Heart right ventricle (tissue), 16 donors: ENCODE measurements around the gene MVD. TPM values are rescaled to one million over a fixed set of nuclear protein-coding genes. Genes with fewer than 3 reads are reported as not detected.

ENCODE experiments used
- ATAC-seq, 8 donors: fragments of 200-7000 bp; cut with Tn5 transposase; one replicate each; pipeline ENCODE4 v1.9.1; 2020; ENCODE audit warnings: mild to moderate bottlenecking in 8 of 8, moderate library complexity in 8 of 8, moderate number of reproducible peaks in 1 of 8
- DNase-seq, 2 donors: peaks; one replicate each; pipeline ENCODE4 v3.0.0-alpha.2; 2020
- H3K27ac ChIP-seq, 10 donors: fragments of 200-600 bp; sonication (generic) in 2 of 10; one replicate each; pipeline versions ENCODE4 v1.5.0 to v1.8.0; 2020 to 2022; ENCODE audit warnings: mild to moderate bottlenecking in 3 of 10
- H3K27me3 ChIP-seq, 7 donors: fragments of 200-600 bp; one replicate each; pipeline ENCODE4 v1.8.0; 2021 to 2022; ENCODE audit warnings: mild to moderate bottlenecking in 2 of 7
- H3K36me3 ChIP-seq, 9 donors: fragments of 200-600 bp; sonication (generic) in 1 of 9; one replicate each; pipeline versions ENCODE4 v1.5.0 to v1.8.0; 2020 to 2022; ENCODE audit warnings: mild to moderate bottlenecking in 2 of 9
- H3K4me1 ChIP-seq, 9 donors: fragments of 200-600 bp; sonication (generic) in 1 of 9; one replicate each; pipeline versions ENCODE4 v1.5.0 to v1.8.0; 2020 to 2022; ENCODE audit warnings: mild to moderate bottlenecking in 4 of 9
- H3K4me3 ChIP-seq, 10 donors: fragments of 200-600 bp; sonication (generic) in 2 of 10; one replicate each; pipeline versions ENCODE4 v1.5.0 to v1.8.0; 2020 to 2022; ENCODE audit warnings: mild to moderate bottlenecking in 7 of 10, moderate library complexity in 2 of 10
- H3K9me3 ChIP-seq, 11 donors: fragments of 200-600 bp in 10 of 11; sonication (generic) in 2 of 11; one replicate each; pipeline versions ENCODE4 v1.5.0 to v1.8.0; 2013 to 2022; ENCODE audit warnings: mild to moderate bottlenecking in 2 of 11, control low read depth in 1 of 11, moderate library complexity in 1 of 11
- WGBS, 2 donors: extraction: QIAGEN DNeasy Blood & Tissue Kit; methylation state at CpG; one replicate each; pipeline ENCODE4 v1.1.7; 2013; ENCODE audit warnings: inconsistent platforms in 1 of 2; 5-methylcytosine and 5-hydroxymethylcytosine counted together
- intact Hi-C, 10 donors: fragments of 100-400 bp; cut with DNase I; formaldehyde crosslinking; loops; one replicate each; pipeline versions ENCODE4 v1.11.1 to v1.14.2; 2022
- polyA plus RNA-seq, 2 donors: library from polyadenylated mRNA; stranded (reverse); fragments of 200-250 nt; gene quantifications; one replicate each; pipeline ENCODE4 v1.2.3, GENCODE V29; 2013
- total RNA-seq, 10 donors: library from RNA; stranded (reverse); fragmentation: NEBNext Ultra II Directional in 3 of 10; extraction: Animal tissue kit (Norgen Biotek cat#: 25700) in 3 of 10; gene quantifications; one replicate each; pipeline versions ENCODE4 v1.2.1 to v1.2.4, GENCODE V29; 2021 to 2023
- TF ChIP-seq, protein P1 (sequence below), 9 donors: fragments of 200-600 bp; sonication (generic) in 2 of 9; IDR thresholded peaks; one replicate each; pipeline versions ENCODE4 v1.5.0 to v1.8.0; 2021 to 2022; ENCODE audit warnings: antibody characterized with exemption in 9 of 9, mild to moderate bottlenecking in 5 of 9, moderate library complexity in 1 of 9
- donor health status: Arrhythmogenic right ventricular cardiomyopathy.
- donor health status: ischemic (EF 13 %, LVEDD 7.1; RV severe dilation, severe dysfunction).
- donor health status: healthy with polysubstance abuse.
- donor health status: DM: no; HTN: yes; CAD: no.
- donor health status: DM: no; HTN: no; CAD: no.
- donor health status: ischemic (EF 25% LVEDD 6.9; RV normal size, moderate dysfunction).
- donor health status: ischemic (EF 25% LVEDD 5.7; RV mildly dilated, moderate dysfunction).
- donor health status: healthy.
- donor health status: DM: yes; HTN: yes; CAD: no.
- donor health status: Ischemic cardiomyopathy.
- donor health status: ischemic (EF 35%, LVEDD 5.7; RV mildly dilated, moderate dysfunction).
- donor health status: nonischemic (EF 11% LVEDD 7.7; RV severe dilation, severe dysfunction).
- donor health status: DM: yes; HTN: yes; CAD: no.
- donor health status: PGD.
- donor health status: ischemic (EF 29% LVEDD 5.4; RV normal size, mild dysfunction).
- donor health status: nonischemic (EF 23%, LVEDD 6.1; RV moderate dilation, normal function).

The MVD gene
- total and polyA plus RNA-seq, 12 donors, result 15.5 to 36.3 (median 22.2) TPM

DNA sequence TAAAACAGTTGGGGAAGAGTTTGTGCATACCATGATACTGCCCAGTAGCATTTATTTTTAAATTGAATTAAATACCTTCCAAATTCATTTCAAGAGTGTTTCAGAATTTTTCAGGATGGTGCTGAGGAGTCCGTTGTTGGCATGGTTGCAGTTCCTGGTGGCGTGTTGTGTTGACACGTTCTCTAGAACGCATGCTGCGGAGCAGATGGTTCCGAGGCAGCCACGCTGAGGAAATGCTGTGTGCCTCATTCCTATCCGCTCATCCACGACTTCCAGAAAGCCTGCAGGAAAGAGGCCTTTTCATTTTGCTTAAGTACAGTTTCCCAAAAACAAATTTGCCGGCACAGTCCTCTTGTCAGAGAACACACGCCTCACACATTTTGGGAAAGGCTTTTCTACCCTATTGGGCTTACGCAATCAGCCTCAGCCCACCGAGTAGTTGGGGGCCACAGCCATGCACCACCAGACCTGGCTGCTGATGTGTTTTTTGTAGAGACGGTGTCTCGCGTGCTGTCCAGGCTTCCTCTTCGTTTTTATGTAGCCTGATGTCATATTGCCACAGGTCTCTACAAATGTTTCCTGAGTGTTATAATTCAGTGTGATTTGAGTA is 56.6 kb downstream of the MVD start:
- Histone ChIP-seq H3K4me1 (peaks cover 0 to 11% (median 0%) of the 10 kb centered on the region in 9 donors), H3K4me3 (no peak overlapping the region), H3K27ac (no peak overlapping the region), H3K27me3 (no peaks in the 10 kb centered on the region), H3K9me3 (no peaks in the 10 kb centered on the region), H3K36me3 (peaks cover 0 to 98% (median 38%) of the 10 kb centered on the region in 9 donors)
- TF ChIP-seq, protein P1, sequence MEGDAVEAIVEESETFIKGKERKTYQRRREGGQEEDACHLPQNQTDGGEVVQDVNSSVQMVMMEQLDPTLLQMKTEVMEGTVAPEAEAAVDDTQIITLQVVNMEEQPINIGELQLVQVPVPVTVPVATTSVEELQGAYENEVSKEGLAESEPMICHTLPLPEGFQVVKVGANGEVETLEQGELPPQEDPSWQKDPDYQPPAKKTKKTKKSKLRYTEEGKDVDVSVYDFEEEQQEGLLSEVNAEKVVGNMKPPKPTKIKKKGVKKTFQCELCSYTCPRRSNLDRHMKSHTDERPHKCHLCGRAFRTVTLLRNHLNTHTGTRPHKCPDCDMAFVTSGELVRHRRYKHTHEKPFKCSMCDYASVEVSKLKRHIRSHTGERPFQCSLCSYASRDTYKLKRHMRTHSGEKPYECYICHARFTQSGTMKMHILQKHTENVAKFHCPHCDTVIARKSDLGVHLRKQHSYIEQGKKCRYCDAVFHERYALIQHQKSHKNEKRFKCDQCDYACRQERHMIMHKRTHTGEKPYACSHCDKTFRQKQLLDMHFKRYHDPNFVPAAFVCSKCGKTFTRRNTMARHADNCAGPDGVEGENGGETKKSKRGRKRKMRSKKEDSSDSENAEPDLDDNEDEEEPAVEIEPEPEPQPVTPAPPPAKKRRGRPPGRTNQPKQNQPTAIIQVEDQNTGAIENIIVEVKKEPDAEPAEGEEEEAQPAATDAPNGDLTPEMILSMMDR (IDR thresholded peaks at IDR 0.05), result no peak
- no peak for DNase-seq
- intact Hi-C loops, result no loop called here
- no peak for ATAC-seq
- 91 to 93% methylated on average over 17 of the region's 17 CpGs for whole genome bisulfite sequencing, 2 donors

DNA sequence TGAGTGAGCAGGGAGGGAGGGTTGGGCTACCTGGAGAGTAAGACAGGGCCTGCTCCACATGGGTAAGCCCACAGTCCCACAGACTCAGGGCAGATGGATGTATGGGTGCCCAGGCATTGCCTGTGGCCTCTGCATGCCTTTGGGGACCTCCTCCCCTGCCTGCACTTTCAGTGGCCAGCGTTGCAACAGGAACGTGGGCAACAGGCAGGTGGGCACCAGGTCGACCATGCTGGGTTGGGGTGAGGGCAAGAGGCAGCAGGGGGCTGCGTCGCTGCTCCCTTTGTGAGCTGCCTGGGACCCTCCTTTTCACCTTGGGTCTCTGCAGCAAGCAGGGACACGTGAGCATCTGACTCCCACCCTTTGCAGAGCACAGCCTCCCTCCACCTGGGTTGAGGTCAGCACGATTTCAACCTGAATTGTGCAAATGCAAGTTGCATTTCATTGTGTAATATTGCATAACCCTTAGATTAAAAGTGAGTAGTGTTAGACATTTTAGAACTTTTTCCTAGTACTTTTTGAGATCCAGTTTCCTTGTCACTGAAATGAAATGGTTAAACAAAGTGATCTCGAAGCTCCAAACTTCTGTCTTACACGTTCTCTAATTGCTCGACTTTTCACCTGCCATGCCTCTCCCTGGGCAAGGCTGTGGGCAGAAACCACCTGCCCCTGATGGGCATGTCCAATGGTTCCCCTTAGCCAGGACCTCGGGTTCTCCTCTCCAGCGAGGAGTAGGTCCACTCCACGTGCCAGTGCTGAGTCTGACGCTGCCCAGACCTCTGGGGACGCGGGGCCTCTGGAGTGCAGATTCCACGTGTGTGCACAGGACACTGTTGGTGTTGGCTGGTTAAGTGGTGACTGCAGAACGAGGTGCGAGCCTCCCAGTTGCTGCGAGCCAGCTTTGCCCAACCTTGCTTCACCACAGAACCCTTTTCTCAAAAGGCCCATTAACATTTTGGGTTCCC is 57.4 kb downstream of the MVD start:
- TF ChIP-seq, protein P1 (IDR thresholded peaks at IDR 0.05), result no peak
- ATAC-seq (peak in 4 of 8 donors; percentile 36 to 78 (median 49)), DNase-seq (no peak)
- Histone ChIP-seq H3K27me3 (no peaks in the 10 kb centered on the region), H3K36me3 (peaks cover 0 to 98% (median 36%) of the 10 kb centered on the region in 9 donors), H3K4me3 (no peak overlapping the region), H3K9me3 (no peaks in the 10 kb centered on the region), H3K4me1 (peaks cover 0 to 18% (median 3%) of the 10 kb centered on the region in 9 donors), H3K27ac (no peak overlapping the region)
- intact Hi-C loops, result no loop called here
- WGBS, 2 donors, result 67 to 70% methylated on average over 20 of the region's 20 CpGs

DNA sequence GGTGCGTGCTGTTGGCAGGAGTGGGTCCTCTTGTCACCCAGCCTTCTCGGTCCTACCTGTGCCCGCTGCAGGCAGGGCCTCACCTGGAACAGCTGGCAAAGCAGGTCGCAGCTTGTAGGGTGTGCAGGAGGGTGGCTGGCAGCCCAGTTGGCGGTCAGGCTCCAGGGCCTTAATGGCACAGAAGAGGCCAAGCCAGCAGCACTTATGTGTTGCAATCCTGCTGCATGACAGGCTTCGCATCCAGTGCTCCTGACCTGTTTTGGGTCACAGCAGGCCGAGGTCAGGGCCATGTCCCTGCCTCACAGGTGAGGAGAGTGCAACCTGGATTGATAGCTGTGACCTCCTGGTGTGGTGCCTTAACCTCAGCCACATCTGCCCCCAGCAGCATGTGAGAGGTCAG is 60.8 kb downstream of the MVD start:
- intact Hi-C loops, result no loop called here
- DNase-seq (no peak), ATAC-seq (no peak)
- Histone ChIP-seq H3K4me1 (peaks cover 5 to 43% (median 24%) of the 10 kb centered on the region in 9 donors), H3K27me3 (no peaks in the 10 kb centered on the region), H3K36me3 (peaks cover 0 to 89% (median 29%) of the 10 kb centered on the region in 9 donors), H3K27ac (no peak overlapping the region), H3K4me3 (no peak overlapping the region), H3K9me3 (no peaks in the 10 kb centered on the region)
- TF ChIP-seq, protein P1 (IDR thresholded peaks at IDR 0.05), result no peak
- 83 to 87% methylated on average over 7 of the region's 7 CpGs for WGBS, 2 donors

Other genes with a start within 250 kb of the MVD start
- 1 to 10 TPM; 3.2 to 6.0 (median 4.4) TPM for gene ZFPM1, start 209.8 kb downstream of the MVD start, total RNA-seq
- gene ZFPM1, start 209.8 kb downstream of the MVD start, polyA plus RNA-seq, result 10 to 100 TPM in 1 of 2 donors, 1 to 10 TPM in 1; 2.0 to 10.4 TPM
- gene ZC3H18, start 92.7 kb downstream of the MVD start, total RNA-seq, result 10 to 100 TPM; 18.3 to 28.7 (median 22.0) TPM
- gene ZC3H18, start 92.7 kb downstream of the MVD start, polyA plus RNA-seq, result 10 to 100 TPM; 18.4 to 22.7 TPM
- not detected for gene IL17C, start 24.5 kb downstream of the MVD start, total RNA-seq
- gene IL17C, start 24.5 kb downstream of the MVD start, polyA plus RNA-seq, result not detected
- gene CYBA, start 12.0 kb downstream of the MVD start, total RNA-seq, result 100 to 1,000 TPM in 1 of 10 donors, 10 to 100 TPM in 9; 13.0 to 117 (median 27.7) TPM
- 10 to 100 TPM; 72.2 to 90.0 TPM for gene CYBA, start 12.0 kb downstream of the MVD start, polyA plus RNA-seq
- 1 to 10 TPM in 7 of 10 donors, under 1 TPM in 3; 0.21 to 8.6 (median 1.1) TPM for gene SNAI3, start 23.4 kb upstream of the MVD start, total RNA-seq
- gene SNAI3, start 23.4 kb upstream of the MVD start, polyA plus RNA-seq, result 1 to 10 TPM; 2.3 to 4.5 TPM
- 10 to 100 TPM; 11.8 to 19.1 (median 14.3) TPM for gene RNF166, start 43.3 kb upstream of the MVD start, total RNA-seq
- 10 to 100 TPM; 13.0 to 38.0 TPM for gene RNF166, start 43.3 kb upstream of the MVD start, polyA plus RNA-seq
- 10 to 100 TPM; 11.8 to 17.3 (median 13.2) TPM for gene CTU2, start 43.4 kb upstream of the MVD start, total RNA-seq
- 10 to 100 TPM; 22.3 to 22.6 TPM for gene CTU2, start 43.4 kb upstream of the MVD start, polyA plus RNA-seq
- gene PIEZO1, start 122.1 kb upstream of the MVD start, total RNA-seq, result 10 to 100 TPM; 12.3 to 38.0 (median 16.4) TPM
- gene PIEZO1, start 122.1 kb upstream of the MVD start, polyA plus RNA-seq, result 10 to 100 TPM; 51.3 to 78.2 TPM
- 1 to 10 TPM in 4 of 10 donors, under 1 TPM in 6; 0.21 to 2.6 (median 0.58) TPM for gene CDT1, start 140.7 kb upstream of the MVD start, total RNA-seq
- gene CDT1, start 140.7 kb upstream of the MVD start, polyA plus RNA-seq, result under 1 TPM; 0.15 to 0.22 TPM
- gene APRT, start 148.8 kb upstream of the MVD start, total RNA-seq, result 10 to 100 TPM; 20.8 to 58.0 (median 35.4) TPM
- 100 to 1,000 TPM in 1 of 2 donors, 10 to 100 TPM in 1; 68.4 to 166 TPM for gene APRT, start 148.8 kb upstream of the MVD start, polyA plus RNA-seq
- 10 to 100 TPM; 11.5 to 18.7 (median 13.8) TPM for gene GALNS, start 193.9 kb upstream of the MVD start, total RNA-seq
- 10 to 100 TPM; 13.3 to 17.6 TPM for gene GALNS, start 193.9 kb upstream of the MVD start, polyA plus RNA-seq
- 10 to 100 TPM; 44.5 to 58.0 (median 50.9) TPM for gene TRAPPC2L, start 194.0 kb upstream of the MVD start, total RNA-seq
- gene TRAPPC2L, start 194.0 kb upstream of the MVD start, polyA plus RNA-seq, result 10 to 100 TPM; 37.5 to 63.3 TPM
- under 1 TPM in 1 of 10 donors, not detected in 9; 0.21 TPM for gene PABPN1L, start 203.6 kb upstream of the MVD start, total RNA-seq
- gene PABPN1L, start 203.6 kb upstream of the MVD start, polyA plus RNA-seq, result not detected